GM20431 (cell line): Measurements from ENCODE around the gene SUGT1.
"Not testable (repeated sequence)": the region's sequence is repeated elsewhere in the genome, so short reads cannot be mapped to it uniquely, and the experiment has no call there.

Experiments used
- in situ Hi-C: fragments of 300-500 bp; cut with MseI, MboI; formaldehyde crosslinking; loops from one replicate; pipeline ENCODE4 v1.15.0; 2020; ENCODE audit warnings: low sequenced_read_pairs; ENCODE audit not compliant: unreplicated experiment

SUGT1 gene

GRCh38 chr13:52664272-52664671, 11.6 kb downstream of the SUGT1 start:
- in situ Hi-C loops: no loop called here

GRCh38 chr13:52665325-52665724, 12.7 kb downstream of the SUGT1 start:
- in situ Hi-C loops: no loop called here

- in situ Hi-C loops: no loop called here
Measured at GRCh38 chr13:52669677-52670076, 17.0 kb downstream of the SUGT1 start.

- in situ Hi-C loops: no loop called here
Measured at GRCh38 chr13:52670726-52671125, 18.1 kb downstream of the SUGT1 start.

GRCh38 chr13:52673465-52673864, 20.8 kb downstream of the SUGT1 start:
- in situ Hi-C loops: no loop called here

- in situ Hi-C loops: no loop called here
Measured at GRCh38 chr13:52677823-52678222, 25.2 kb downstream of the SUGT1 start.

GRCh38 chr13:52685806-52686205, 33.2 kb downstream of the SUGT1 start:
- in situ Hi-C loops: not testable (repeated sequence)

GRCh38 chr13:52686376-52686775, 33.7 kb downstream of the SUGT1 start:
- in situ Hi-C loops: no loop called here

- in situ Hi-C loops: no loop called here
Measured at GRCh38 chr13:52695856-52696255, 43.2 kb downstream of the SUGT1 start.

- in situ Hi-C loops: no loop called here
Measured at GRCh38 chr13:52696566-52696965, 43.9 kb downstream of the SUGT1 start.

- in situ Hi-C loops: no loop called here
Measured at GRCh38 chr13:52701728-52702465, 49.3 kb downstream of the SUGT1 start.

GRCh38 chr13:52703482-52703881, 50.8 kb downstream of the SUGT1 start:
- in situ Hi-C loops: no loop called here

GRCh38 chr13:52706081-52706480, 53.4 kb downstream of the SUGT1 start:
- in situ Hi-C loops: no loop called here

- in situ Hi-C loops: no loop called here
Measured at GRCh38 chr13:52707375-52707774, 54.7 kb downstream of the SUGT1 start.

- in situ Hi-C loops: not testable (repeated sequence)
Measured at GRCh38 chr13:52708266-52708665, 55.6 kb downstream of the SUGT1 start.

- in situ Hi-C loops: no loop called here
Measured at GRCh38 chr13:52711286-52711685, 58.6 kb downstream of the SUGT1 start.

GRCh38 chr13:52712385-52712784, 59.7 kb downstream of the SUGT1 start:
- in situ Hi-C loops: no loop called here

- in situ Hi-C loops: no loop called here
Measured at GRCh38 chr13:52713894-52714293, 61.3 kb downstream of the SUGT1 start.

- in situ Hi-C loops: not testable (repeated sequence)
Measured at GRCh38 chr13:52720904-52721303, 68.3 kb downstream of the SUGT1 start.

- in situ Hi-C loops: not testable (repeated sequence)
Measured at GRCh38 chr13:52721356-52721755, 68.7 kb downstream of the SUGT1 start.

- in situ Hi-C loops: no loop called here
Measured at GRCh38 chr13:52723181-52723580, 70.5 kb downstream of the SUGT1 start.

GRCh38 chr13:52725302-52725701, 72.7 kb downstream of the SUGT1 start:
- in situ Hi-C loops: no loop called here
